Measurements from ENCODE around the gene NRCAM.
A peak's percentile ranks its signal among the peaks of the same experiment; 100 is the strongest.

Gene NRCAM

GRCh38 chr7:108236681-108237415, 219.4 kb downstream of the NRCAM start:
- no peak for DNase-seq

DNA sequence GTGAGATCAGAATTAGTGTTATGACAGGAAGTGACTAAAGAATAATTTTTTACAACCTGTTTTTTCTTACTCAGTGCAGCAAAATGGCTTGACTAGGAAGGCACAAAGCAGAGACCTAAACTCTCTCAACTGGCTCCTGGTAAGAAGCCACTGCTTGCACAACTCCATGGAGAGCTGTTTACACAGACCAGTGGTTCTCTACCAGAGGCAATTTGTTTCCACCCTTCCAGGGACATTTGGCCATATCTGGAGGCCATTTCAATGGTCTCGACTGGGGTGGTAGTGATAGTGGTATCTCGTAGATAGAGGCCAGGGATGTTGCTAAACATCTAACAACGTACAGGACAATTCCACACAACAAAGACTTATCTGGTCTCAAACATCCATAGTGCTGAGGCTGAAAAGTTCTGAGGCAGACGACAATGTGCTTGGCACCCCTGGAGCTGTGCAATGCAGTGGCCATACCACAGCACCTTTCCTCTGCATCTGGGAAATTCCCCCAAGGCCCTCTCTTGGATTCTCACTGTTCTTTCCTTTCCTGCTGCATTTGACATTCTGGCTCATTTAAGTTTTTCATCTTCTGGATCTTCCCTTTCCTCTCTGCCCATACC, 220.7 kb downstream of the NRCAM start:
- DNase-seq: peak; percentile 41

GRCh38 chr7:108234971-108235450, 221.2 kb downstream of the NRCAM start:
- DNase-seq: peak; percentile 42

GRCh38 chr7:108234281-108234680, 222.0 kb downstream of the NRCAM start:
- no peak for DNase-seq

GRCh38 chr7:108232076-108232475, 224.2 kb downstream of the NRCAM start:
- no peak for DNase-seq

DNA sequence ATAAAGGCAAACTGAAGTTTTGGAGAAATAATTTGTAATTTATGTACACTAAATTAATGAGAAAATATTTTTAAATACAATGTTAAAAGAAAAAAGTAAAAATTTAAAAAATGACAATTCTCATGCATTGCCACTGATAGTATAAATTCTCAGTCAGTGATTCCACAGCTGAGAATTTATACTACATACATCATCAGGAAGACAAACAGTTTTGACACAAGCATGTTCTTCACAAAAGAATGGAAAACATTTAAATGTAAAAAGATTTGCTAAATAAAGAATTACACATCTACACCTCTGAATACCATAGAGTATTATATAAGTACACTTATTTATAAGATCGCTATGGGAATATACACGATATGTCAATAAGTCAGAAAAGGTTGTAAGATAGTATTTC, 225.0 kb downstream of the NRCAM start:
- no peak for DNase-seq

DNA sequence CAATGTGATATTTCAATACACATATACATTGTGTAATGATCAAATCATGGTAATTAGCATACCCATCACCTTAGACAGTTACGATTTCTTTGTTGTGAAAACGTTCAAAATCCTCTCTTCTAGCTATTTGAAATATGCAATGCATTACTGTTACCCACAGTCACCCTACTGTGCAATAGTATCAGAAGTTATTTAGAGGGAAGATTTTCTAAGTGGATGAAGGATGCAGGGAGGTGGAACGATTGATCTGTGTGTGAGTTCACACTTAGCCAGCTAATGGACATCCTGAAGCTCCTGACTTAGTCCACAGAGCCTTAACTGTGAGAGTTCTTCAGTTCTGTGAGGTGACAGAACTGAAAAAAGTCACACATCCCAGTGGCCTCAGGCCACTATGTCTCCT, 228.9 kb downstream of the NRCAM start:
- DNase-seq: no peak

- DNase-seq: no peak
Measured at GRCh38 chr7:108226816-108227299, 229.4 kb downstream of the NRCAM start.

DNA sequence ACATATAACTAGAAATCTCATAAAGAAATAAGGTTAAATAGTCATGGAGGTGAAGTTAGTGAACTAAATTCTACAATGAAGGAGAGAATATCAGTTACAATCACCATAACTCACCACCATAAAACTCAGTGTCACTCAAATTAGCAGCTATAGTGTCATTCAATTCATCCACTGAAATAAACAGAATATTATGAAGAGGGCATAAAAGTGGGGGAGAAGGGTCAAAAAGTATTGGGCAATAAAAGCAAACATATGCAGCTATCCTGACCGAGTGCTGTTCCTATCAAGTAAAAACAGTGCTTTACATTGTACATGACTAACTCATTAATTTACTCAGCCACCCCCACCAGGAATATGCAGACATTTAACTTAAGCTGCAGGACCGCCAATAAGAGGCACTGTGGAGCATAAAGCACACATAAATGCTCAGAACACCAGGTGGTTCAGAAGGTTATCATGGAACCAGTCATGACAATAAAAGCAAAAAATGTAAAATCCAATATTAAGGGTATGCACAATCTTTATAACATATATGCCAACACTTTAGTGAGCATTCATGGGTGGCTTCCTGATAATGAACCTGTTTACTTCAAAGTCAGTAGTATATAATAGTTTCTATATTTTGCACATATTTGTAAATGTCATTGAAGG, 230.6 kb downstream of the NRCAM start:
- DNase-seq: no peak

- DNase-seq: no peak
Measured at GRCh38 chr7:108224387-108224786, 231.8 kb downstream of the NRCAM start.

DNA sequence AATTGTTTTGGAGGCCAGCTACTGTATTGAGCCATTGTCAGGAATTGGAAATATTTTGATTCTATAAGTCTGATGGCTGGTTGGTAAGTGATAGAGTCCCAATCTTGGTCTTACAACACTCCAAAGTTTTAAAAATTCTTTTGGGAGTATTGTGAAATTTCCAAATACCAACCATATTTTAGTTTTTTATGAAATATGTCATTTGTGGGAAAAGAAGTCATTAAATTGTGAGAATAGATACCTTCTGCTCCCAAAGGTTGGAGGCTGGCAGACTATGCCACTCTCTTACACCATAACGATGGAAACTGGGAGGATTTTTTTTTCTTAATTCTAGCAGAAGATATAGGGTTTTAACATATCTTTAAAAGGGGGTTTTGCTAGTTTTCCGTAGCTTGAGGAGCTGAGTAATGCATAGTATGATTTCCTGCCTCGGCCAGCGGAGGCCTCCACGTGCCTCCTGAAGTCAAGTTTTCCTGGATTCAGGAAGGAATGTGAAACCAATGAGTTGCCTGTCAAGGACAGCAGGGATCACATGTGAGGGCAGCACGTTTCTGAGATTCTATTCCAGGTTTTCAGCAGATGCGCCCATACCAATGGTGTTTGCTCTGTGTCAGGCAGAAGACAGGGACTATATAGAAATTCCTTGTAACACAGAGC, 233.9 kb downstream of the NRCAM start:
- no peak for DNase-seq

DNA sequence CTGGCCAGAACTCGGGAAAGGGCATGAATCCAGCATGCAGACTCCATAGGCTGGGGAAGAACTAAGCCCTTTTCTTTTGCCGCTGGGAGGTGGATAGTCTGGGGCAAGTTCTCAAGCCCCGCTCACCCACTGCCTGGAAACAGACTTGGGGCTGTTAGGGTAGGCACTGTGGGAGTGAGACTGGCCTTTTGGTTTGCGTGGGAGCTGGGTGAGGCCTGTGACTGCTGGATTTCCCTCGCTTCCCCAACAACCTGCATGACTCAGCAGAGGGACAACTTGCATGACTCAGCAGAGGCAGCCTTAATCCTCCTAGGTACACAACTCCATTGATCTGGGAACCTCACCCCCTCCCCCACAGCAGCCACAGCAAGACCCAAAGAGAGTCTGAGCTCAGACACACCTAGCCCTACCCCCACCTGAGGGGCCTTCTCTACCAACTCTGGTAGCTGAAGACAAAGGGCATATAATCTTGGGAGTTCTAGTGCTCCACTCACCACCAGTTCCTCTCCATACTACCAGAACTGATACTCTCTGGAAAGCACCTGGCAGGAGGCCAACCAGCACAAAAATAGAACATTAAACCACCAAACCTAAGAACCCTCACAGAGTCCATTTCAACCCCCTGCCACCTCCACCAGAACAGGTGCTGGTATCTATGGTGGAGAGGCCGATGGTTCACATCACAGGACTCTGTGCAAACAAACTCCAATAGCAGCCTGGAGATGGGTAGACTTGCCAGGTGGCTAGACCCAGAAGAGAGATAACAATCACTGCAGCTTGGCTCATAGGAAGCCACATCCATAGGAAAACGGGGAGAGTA, 244.6 kb downstream of the NRCAM start:
- DNase-seq: peak; percentile 48

DNA sequence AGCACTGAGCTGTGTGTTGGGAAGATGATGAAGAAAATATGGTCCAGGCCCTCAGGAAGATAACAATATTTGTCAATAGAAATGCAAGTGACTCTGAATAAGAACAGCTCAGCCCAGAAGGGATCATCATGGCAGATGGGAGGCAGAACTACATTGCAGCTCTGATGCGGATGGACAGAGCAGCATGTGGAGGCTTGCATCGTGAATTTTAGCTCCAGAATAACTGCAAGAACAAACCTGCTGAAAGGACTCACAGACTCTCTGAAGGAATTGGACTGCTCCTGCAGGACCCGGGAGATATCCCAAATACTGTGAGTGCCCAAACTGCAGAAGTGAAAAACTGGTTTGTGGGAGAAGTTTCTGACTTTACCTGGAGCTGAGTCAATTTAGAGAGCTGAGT, 245.4 kb downstream of the NRCAM start:
- no peak for DNase-seq

DNA sequence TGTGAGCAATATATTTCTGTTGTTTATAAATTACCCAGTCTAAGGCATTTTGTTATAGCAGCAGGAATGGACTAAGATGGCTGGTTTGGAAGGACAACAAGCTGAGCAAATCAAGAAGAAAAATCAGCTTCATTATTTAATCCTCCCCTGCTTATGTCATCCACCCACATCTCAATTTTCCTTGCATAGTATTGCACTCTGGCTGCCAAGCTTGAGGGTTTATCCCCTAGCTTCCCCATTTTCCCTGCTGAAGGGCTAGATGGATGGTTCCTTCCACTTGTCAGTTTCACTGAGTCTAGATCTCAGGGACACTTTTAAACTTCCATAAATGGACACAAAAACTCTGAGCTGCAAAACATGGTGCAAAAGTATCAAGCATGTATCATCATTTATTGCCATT, 250.9 kb downstream of the NRCAM start:
- no peak for DNase-seq

GRCh38 chr7:108204281-108204796, 251.9 kb downstream of the NRCAM start:
- DNase-seq: no peak

DNA sequence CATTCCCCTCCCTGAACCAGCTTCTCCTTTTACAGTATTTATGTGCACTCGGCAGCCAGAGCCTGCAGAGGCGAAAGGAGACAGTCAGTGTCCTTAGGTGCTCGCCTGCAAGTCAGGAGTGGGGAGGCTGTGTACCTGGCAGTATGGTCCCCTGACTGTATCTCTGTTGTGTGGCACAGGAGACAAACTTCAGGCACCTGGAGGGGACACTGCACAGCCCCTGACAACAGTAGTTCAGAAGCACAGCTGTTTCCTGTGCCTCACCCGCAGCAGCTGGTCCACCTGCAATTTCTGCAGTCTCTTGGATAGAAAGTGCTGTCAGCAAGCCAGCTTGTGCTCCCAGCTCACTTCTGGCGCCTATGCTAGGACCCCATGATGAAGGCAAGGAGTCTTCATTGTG, 252.7 kb downstream of the NRCAM start:
- DNase-seq: no peak

DNA sequence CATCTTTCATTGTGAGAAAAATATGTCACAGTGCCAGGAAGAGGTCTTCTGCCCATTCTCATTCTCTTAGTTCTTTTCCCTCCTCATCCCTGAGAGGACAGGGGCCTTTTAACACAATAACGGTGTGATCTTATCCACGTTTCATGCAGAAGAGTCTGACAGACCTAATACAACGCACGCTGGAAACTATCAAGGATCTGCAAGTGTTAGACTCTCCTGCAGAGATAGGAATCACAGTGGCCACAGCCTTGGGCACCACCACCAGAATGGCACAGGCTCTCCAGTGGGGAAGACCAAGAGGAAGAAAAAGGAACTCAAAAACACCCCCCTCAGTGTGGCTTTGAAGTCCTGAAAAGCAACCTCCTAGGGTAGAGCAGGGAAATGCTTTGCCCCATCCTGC, 253.5 kb downstream of the NRCAM start:
- no peak for DNase-seq

DNA sequence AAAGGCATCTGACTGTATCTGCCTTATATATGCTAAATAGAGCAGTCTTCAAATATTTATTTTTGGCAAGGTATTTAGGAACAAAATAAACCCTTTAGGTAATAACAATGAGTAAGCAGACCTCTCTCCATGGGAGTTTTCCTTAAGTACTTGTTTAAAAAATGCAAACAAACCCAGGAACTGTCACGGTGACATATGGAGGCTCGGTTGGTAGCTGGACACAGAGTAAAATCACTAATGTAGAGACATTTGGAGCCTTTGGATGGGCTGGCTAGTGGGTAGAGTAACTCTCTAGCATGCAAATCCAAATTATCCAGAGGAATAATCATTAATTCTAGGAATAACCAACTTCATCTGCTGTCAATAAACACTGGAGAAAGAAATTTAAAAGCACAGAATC, 254.5 kb downstream of the NRCAM start:
- DNase-seq: no peak

DNA sequence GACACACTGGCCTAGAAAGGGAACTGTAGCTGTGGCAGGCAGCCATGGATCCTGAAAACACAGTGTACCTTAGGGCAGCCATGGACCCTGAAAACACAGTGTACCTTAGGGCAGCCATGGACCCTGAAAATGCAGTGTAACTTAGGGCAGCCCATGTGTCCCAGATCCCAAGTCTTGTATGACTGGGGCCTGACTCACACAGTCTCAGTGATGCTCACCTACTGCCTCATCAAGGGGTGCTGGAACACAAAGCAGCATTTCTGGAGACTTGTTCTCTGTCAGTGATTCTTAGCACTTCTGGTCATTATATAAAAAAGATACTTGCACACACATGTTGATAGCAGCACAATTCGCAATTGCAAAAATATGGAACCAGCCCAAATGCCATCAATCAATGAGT, 255.9 kb downstream of the NRCAM start:
- DNase-seq: no peak

- DNase-seq: no peak
Measured at GRCh38 chr7:108197371-108198091, 258.7 kb downstream of the NRCAM start.

GRCh38 chr7:108196004-108196403, 260.2 kb downstream of the NRCAM start:
- DNase-seq: no peak
